ENCODE measurements around the gene PACC1.

GRCh38 chr1:212442408-212442807 is 27.7 kb upstream of the PACC1 start:
- TF ChIP-seq CTCF (conservative IDR thresholded peaks at IDR 0.05; ENCODE audit: low read depth, low read length) (no peak), EZH2 (IDR thresholded peaks at IDR 0.05; ENCODE audit: borderline replicate concordance, low read depth, low read length, poor library complexity, severe bottlenecking) (no peak)

Measured in A673 (cell line).